ENCODE measurements around the gene TMEM253.

TMEM253 gene

DNA sequence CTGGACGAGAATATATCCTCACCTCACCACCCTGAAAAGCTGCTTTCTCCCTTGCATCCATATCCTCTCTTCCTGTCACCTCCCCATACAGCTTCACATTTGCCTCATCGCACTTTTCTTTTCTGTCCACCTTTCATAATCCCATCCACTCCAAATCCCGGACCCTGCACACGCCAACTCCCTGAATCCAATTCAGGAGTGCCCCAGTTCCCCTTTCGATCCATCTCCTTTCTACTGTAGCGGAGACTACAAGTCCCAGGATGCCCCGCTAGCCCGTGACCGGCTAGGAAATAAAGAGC, 2.5 kb downstream of the TMEM253 start:
- peak overlapping the region; percentile 90 for H3K27ac ChIP-seq
- TF ChIP-seq, protein P1, sequence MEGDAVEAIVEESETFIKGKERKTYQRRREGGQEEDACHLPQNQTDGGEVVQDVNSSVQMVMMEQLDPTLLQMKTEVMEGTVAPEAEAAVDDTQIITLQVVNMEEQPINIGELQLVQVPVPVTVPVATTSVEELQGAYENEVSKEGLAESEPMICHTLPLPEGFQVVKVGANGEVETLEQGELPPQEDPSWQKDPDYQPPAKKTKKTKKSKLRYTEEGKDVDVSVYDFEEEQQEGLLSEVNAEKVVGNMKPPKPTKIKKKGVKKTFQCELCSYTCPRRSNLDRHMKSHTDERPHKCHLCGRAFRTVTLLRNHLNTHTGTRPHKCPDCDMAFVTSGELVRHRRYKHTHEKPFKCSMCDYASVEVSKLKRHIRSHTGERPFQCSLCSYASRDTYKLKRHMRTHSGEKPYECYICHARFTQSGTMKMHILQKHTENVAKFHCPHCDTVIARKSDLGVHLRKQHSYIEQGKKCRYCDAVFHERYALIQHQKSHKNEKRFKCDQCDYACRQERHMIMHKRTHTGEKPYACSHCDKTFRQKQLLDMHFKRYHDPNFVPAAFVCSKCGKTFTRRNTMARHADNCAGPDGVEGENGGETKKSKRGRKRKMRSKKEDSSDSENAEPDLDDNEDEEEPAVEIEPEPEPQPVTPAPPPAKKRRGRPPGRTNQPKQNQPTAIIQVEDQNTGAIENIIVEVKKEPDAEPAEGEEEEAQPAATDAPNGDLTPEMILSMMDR (conservative IDR thresholded peaks at IDR 0.05): peak; percentile 70
- no peak for TF ChIP-seq ZFX (IDR thresholded peaks at IDR 0.05)

DNA sequence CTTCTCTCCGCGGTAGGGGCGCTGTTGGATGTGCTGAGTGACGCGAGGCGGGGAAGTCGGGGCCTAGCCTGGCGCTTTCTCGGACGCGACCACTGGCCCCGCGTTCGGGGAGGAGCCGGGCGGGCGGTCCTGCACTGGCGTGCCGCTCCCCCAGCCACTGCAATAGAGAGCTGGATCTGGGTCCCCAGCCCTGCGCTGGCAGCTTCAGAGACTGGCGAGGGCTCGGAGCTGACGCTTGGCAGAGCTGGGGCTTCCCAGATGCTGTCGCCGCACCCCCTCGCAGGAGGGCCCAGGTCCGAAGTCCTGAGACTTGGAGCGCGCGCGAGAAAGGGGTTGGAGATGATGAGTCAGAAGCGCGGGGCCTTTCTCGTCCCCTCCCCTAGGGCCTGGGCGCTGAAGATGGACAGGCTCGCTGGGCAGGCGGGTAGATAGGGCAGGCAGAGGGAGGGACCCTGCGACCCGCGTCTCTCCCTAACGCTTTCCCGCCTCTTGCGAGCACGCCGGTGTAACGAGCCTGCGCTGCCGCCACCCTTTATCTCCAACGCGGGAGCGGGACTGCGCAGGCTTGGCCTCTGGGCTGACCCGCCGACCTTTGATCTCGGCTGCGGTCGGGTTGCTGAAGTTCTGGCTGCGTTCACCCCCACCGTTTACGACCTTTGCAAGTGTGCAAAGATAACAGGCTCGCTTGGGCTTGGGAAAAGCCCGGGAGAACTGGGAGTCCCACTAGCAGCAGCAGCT, 3.0 kb downstream of the TMEM253 start:
- TF ChIP-seq, protein P1 (conservative IDR thresholded peaks at IDR 0.05): peak; percentile 31; the same call in 1 of the 2 replicates
- 0 out of 2 replicates have a peak, but pooled peaks have one; percentile 24 for TF ChIP-seq ZFX (IDR thresholded peaks at IDR 0.05)
- H3K27ac ChIP-seq: peak overlapping the region; percentile 90

DNA sequence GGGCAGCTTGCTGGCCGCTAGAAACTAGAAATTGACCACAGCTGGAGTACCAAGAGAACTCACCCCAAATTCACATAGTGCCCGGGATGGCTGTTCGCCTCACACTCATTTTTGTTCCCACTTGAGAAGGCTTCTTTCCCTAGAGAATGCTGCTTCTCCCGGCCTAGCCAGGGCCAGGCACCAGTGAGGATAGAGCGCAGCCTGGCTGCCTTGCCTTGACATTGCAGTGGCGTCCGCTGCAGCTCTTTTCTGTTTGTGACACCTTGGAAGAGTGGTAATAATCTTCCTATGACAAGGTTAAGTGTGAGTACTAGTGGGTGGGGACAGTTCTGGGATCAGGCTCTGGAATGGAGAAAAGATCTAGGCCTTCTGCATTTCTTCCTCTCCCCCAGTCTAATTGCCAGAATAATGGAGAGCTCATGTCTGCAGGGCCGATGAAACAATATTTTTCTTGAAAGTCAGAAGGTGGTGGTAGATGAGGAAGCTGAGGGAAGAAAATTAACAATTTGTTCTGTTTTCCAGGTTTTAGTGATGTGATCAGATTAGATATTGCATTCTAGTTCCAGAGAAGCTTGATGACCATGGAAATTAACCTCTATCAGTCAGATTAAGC, 3.7 kb downstream of the TMEM253 start:
- peak overlapping the region; percentile 90 for H3K27ac ChIP-seq

DNA sequence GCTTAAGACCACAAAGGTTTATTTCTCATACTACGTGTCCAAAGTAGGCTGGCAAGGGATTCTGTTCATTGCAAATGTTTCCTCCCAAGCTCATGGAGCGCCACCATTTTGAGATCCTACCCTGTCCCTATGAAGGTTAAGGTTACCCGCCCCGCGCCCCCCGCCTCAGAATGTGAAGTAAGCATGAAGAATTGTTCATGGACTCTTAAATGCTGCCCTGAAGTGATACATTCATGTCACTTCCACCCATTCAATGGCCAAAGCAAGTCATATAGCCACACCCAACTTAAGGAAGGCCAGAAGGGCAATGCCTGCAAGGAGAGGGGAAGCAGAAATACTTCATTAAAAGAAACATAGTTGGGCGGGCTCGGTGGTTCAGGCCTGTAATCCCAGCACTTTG, 4.2 kb downstream of the TMEM253 start:
- TF ChIP-seq ZFX (IDR thresholded peaks at IDR 0.05): no peak
- TF ChIP-seq, protein P1 (conservative IDR thresholded peaks at IDR 0.05): no peak
- peak overlapping the region; percentile 90 for H3K27ac ChIP-seq

More for the DNA sequence above, 3.7 kb downstream of the TMEM253 start:
- TF ChIP-seq ZFX (IDR thresholded peaks at IDR 0.05): no peak; the same call in 1 of the 2 replicates
- TF ChIP-seq, protein P1 (conservative IDR thresholded peaks at IDR 0.05): peak; percentile 78

DNA sequence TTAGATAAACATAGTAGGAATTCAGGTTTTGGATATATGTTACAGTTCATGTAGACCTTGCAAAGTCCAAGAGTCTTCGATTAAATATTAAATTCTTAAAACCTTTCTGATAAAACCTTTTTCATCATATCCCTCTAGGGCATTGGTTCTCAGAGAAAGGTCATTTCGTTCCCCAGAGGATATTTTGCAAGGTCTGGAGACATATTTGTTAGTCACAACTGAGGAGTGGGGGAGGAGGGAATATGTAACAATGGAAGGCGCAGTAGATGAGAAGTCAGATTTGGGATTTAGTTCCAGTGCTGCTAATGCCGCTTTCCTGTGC, 5.3 kb downstream of the TMEM253 start:
- TF ChIP-seq, protein P1 (conservative IDR thresholded peaks at IDR 0.05): no peak
- no peak for TF ChIP-seq ZFX (IDR thresholded peaks at IDR 0.05)
- H3K27ac ChIP-seq: no peak overlapping the region

DNA sequence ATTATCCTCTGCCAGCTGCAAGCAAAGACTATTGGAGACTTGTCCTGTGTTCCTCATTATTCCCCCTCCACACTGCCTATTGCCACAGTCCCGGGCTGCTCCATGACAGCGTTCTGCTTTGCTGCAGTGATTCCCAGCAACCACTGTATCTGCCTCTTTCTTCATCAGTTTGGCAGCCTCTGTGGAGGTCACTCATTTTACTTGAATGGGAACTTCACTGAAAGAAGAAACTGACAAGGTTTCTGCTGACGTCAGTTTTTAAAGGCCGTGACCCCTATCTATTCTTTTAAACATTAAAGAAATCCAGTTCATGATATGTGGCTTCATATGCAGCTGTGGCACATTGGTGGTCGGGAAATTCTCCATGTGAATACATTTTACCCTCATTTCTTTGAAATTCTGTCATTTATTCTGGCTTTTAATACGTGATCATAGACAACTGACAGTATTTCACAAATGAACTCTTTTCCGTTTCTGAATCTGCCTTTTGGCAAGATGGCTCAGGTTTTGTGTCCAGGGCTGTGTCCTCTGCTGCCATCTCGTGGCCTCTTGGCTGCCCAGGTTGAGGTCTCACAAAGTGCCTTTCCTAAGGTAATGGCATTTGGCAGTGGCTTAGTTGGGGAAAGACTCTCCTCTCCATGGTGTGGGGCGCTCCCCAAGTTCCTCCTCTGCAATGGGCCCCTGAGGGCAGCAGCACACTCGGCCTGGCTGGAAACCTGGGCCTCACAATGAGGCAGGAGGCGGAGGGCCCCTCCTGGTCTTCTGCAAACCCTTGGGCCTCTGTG, 5.8 kb downstream of the TMEM253 start:
- no peak for TF ChIP-seq ZFX (IDR thresholded peaks at IDR 0.05)
- TF ChIP-seq, protein P1 (conservative IDR thresholded peaks at IDR 0.05): peak; percentile 94

More for the DNA sequence above, 5.8 kb downstream of the TMEM253 start:
- H3K27ac ChIP-seq: 0 out of 2 replicates have a peak overlapping the region, but pooled peaks have one; percentile 15

All from C4-2B (cell line).